COLO668 (cell line): ENCODE measurements around the gene SEMA3D.
"Not testable (repeated sequence)": the region's sequence is repeated elsewhere in the genome, so short reads cannot be mapped to it uniquely, and the experiment has no call there.

Experiments
- DNase-seq: peaks from one replicate; lab custom pipeline; 2025; ENCODE audit not compliant: unreplicated experiment; lab: John Stamatoyannopoulos, UW

Gene SEMA3D

DNA sequence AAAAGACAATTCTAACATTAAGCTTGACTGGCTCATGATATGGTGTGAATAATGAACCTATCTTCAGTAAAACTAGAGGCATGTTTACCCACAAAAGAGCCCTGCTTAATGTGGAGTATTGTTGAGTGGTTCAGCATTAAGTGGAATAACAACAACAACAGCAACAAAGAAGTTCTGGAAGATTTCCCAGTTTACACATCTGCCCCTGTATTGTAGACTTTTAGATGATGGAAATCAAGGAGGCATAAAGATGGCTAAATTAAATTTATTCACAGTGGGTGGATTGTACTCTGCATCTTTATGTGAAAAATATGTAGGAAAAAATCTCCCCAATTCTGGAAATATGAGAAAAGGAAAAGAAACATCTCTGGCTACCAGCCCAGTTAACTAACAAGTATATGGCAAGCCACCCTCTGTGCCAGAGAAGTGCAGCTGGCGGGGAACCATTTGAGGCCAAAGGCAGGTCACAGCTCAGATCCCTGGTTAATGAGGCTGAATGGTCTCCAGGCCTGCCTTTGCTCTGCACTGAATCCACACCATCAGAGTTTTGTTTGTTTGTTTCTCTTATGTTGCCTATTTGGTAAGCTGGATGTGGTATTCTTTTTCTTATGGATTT is 186.0 kb downstream of the SEMA3D start:
- DNase-seq = no peak

DNA sequence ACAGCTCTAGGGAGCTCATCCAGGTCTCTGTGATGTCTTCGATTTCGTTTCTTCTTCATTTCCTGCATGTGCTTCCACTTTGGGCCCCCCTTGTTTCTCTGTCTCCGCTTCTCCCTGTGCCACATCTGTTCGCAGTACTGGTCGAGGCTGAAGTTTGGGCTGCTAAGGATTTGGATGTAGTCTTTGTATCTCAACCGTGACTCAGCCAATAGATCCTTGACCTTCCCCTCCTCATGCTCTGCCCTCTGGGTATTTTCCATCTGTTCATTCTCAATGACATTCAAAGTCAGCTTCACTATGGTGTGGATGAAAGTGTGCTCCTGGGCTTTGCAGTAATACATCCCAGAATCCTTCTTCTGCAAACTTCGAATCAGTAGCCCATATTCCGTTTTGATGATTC is 187.4 kb downstream of the SEMA3D start:
- no peak for DNase-seq

DNA sequence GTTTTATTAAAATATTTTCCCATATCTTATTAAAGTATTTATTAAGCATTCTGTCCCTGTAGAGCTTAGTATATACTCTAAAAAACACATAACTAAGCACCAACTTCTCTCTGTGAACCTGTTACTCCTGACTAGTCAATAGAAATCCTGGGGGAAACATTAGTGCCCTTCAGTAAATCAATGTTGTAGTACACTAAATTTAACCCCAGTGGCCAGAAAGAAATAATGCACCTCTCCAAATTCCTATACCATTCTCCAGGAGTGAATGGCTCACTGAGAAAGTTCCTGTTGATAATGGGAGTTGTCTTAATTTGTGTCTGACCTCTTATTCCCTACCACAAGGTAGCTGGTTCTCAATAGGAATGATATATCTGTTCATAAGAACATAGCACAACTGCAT is 188.2 kb downstream of the SEMA3D start:
- no peak for DNase-seq

DNA sequence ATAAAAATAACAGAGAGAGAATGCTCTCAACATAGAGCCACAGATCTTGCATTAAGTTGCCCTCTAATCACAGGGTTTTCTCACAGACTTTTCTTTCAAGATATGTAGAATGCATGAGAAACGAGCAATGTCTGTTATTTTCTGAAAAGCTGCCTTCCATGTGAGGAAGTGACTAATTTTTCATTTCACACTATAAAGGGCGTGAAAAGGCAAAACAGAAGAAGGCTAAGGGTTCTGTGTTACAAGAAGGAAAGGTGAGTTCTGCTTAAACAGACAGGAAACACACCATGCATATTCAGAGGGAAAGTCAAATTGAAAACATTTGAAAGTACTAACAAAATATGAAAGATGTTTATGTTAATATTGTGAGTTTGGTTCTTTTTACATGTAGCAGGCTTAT is 189.2 kb downstream of the SEMA3D start:
- DNase-seq = no peak

DNA sequence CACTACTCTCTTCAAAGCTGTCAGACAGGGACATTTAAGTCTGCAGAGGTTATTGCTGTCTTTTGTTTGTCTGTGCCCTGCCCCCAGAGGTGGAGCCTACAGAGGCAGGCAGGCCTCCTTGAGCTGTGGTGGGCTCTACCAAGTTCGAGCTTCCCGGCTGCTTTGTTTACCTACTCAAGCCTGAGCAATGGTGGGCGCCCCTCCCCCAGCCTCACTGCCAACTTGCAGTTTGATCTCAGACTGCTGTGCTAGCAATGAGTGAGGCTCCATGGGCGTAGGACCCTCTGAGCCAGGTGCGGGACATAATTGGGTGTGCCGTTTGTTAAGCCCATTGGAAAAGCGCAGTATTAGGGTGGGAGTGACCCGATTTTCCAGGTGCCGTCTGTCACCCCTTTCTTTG is 193.9 kb downstream of the SEMA3D start:
- DNase-seq = not testable (repeated sequence)

DNA sequence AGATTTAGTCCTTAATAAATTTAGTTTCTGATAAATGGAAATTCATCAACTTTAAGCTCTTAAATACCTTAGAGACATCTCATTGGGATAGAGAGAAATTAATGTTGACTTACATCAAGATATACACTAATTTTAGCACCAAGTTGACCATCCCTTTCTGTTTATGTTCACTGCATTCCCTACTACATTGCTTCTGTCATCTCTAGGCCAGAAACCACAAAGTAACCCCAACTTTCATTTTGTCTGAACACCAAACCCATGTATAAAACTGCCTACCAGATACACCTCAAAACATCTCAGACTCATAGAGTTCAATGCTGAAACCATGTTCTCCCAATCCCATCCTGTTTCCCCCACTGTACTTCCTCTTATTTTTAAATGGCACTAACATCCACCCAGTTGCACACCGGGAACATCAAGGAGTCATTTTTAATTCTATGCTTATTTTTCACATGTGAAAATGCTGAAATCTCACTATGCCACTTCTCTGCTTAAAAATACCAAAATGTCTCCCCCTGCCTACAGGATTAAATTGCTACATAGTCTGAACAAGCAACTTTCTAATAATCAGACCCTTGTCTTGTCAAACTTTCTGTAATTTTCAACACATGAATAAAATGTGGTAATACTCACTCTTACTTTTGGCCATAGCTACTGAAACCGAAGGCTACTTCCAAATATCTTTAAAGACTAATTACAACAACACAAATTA is 201.6 kb downstream of the SEMA3D start:
- no peak for DNase-seq

DNA sequence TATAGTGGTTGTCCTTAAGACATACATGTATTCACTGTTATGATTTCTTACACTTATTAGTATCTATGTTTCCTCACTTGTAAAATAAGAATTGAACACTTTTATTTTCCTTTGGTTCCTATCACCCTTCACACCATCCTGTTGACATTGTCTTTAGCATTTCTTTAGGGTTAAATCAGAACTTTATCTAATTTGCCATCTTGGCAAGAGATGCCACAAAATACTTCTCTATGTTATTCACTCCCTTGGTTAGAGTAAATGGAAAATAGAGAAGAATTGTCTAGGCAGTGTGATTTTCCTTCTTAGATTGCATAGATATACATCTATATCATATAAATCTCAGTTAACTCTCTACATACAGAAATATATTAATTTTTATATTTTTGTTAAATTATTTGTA is 204.7 kb downstream of the SEMA3D start:
- no peak for DNase-seq

DNA sequence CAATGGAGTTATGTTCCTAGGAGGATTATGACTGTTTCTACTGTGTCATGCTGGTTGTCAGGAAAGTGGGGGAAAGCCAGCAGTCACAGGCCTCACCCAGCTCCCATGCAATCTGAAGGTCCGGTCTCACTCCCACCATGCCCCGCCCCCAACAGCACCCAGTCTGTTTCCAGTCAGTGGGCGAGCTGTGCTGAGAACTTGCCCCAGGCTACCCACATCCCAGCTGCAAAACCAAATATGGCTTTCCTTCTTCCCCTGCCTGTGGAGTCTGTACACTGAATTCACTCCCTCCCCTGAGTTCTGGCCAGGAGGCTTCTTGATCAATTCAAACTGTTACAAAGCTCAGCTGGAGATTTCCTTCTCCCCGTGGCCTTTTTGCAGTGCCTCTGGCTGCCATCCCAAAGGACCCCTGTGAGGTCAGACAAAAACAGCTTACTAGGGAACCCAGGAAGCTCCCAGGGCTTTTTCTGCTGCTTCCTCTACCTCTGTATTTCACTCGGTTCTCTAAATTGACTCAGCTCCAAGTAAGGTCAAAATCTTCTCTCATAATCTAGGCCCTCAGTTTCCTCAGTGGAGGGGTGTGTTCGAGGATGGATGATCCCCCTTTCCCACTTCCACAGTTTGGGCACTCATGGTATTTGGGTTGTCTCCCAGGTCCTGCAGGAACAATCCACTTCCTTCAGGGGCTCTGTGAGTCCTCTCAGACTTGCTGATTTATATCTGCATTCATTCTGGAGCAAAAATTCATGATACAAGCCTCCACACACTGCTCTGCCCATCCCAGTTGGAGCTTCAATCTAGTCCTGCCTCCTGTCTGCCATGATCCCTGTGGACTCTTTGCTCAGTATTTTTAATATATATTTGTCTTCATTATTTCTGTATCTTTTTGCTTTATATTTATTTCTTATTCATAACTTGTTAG is 205.5 kb downstream of the SEMA3D start:
- no peak for DNase-seq

DNA sequence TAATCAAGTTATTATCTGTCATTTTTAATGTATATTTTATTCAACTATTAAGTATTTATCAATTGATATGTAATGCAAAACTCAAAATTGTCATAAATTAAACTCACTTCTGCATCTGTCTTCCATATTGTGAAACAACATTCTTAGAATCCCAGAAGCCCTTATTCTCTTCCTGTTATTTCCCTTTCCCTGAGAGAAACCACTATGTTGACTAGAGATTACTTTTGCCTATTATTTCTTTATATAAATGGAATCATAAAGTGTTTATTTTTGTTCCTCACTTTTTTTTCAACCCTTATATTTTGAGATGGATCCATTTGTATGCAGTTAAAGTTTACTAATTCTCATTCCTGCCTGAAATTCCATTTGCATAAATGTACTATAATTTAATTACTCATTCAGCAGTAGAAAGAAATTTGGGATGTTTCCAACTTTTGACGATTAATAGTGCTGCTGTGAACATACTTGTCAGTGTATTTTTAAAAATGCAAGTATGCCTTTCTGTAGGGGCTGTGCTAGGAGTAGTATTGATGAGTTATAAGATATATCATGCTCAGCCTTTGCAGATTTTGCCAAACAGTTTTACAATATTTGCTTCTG is 211.2 kb downstream of the SEMA3D start:
- no peak for DNase-seq

DNA sequence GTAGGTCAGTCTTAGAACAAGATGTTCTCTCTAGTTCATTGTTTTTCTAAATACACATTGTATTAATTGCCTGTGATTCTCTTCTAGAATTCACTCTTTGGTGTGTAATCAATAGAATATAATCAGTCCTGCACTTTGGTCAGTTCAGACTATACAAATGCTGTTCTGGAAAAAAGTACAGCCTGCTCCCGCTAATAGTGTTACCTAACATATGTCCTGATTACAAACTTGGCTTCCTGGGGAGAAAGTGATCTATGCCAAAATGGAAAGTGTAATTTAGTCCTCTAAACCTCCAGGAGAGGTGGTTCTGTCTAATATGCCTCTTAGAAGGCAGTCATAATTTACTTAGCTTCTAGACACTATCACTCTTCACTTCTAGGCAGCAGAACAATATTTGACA is 215.5 kb downstream of the SEMA3D start:
- no peak for DNase-seq

DNA sequence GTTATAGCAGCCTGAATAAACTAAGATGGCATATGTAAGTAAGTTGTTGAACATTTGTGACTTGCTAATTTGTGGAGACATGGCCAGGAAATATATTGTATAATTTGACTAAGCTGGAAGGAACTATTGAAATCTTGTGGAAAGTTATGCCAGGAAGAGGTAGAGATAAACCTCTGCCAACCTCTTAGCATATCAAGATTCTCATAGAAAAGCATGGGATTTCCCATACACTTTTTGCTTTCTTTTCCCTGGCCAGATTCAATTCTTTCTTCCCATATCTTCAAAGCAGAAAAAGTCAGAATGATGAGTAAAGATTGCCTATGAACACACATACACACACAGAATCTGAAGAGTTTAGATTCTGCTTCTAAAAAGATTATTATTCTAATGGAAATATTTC is 216.2 kb downstream of the SEMA3D start:
- no peak for DNase-seq

DNA sequence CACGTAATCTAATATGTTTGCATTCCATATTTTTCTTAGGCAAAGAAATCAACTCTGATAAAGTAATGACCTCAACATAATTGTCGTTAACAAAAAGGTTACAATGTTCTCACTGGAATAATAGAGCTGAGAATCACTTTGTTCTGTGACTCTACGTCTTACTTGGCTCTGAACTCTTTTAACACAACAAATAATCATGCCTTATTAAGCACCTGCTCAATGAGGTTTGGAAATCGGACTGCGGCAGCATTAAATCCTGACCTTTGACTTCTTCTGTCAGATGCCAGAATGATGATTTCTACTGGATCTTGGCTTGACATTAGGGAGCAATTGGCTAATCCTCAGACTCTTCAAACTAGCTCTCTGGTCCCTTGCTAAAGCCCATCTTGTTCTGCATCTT is 233.6 kb downstream of the SEMA3D start:
- DNase-seq = no peak

DNA sequence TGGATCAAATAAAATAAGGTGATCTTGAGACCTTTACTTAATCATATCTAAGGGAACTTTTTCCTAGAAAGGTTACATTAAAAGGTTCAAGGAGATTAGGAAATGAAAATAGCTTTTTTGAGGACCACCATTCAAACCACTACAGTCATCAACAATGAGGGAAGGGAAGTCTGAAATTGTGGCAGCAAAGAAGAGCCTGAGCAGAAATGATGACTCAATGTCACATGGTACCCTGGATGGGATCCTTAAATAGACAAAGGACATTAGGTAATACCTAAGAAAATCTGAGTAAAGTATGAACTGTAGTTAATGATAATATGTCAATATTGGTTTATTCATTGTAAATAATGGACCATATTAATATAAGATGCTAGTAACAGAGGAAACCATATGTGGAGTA is 236.0 kb downstream of the SEMA3D start:
- DNase-seq = no peak

DNA sequence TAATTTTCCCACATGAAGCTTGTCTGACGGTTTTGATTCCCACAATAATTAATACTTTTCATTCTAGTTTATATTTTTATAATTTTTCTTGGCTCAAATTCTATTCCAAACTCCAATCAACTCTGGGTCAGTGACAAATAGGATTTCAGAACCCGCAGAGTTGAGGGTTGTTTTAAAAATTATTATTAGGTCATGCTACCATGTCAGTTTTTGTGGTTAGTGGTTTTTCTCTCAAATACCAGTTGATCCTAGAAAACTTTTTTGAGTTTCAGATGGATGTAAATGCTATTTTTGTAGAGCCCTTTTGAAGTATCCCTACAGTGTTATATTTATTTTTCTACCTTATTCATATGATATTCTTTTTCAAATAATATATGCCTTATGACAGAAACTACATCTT is 237.4 kb downstream of the SEMA3D start:
- no peak for DNase-seq

DNA sequence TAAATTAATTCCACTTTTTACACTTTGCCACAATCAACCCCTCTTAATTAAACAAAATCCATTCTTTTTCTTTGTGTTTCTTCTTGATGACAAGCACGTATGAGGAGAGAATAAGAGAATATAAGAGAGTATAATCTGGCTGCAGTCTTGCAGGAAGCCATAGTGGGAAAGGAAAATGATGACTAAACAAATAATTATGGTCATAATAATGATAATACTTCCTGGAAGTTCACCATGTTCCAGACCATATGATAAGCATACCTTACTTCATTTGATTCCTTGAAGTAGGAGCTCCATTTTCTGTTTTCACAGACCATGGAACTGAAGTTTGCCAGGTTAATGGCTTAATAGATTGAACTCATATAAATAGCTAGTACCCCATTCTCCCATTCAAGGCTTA is 237.8 kb downstream of the SEMA3D start:
- DNase-seq = no peak

DNA sequence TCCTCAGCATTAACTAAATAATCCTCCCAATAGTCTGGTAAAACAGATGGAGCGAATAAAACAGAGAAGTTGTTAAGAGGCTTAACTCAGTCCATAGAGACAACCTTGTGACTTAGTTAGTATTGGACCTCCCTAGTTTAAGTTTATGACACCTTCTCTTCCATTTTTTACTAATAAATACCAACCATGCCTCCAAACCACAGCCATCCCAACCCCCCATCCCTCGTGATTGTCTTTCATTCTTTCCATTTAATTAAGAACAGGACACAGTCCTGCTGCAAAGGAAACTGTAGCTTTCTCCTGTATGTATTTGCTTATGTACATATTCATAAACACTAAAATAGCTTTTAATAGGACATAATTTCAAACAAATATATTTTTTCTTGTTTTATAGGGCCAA is 238.2 kb downstream of the SEMA3D start:
- DNase-seq = no peak

DNA sequence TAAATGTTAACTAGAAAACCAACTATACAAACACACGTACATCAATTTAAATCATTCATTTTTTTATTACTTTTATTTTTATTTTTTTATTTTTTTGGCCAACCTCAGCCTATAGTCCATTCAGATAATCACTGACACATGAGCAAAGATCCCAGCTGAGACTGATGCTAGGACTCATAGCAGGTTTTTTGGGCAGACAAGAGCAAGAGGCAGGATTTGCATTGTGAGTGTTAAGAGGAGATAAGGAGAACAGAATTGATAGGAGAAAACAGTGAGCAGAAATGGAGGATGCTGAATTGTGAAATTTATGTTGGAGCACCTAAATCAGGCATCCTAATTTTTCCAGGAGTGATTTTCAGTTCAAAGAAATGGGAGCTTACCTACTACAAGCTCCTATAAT is 240.3 kb downstream of the SEMA3D start:
- DNase-seq = no peak
